GM19239 (cell line): ENCODE measurements around the gene GINM1.

Experiments used
- DNase-seq: peaks from one replicate; pipeline ENCODE4 v3.0.0; 2011; ENCODE audit warnings: low spot score; ENCODE audit not compliant: insufficient read length
- FAIRE-seq: peaks from 2 replicates; lab custom pipeline; 2011; peaks lifted over from hg19 to GRCh38; lab: Jason Lieb, UNC

Gene GINM1

GRCh38 chr6:149592983-149593382 is 26.8 kb downstream of the GINM1 start:
- no peak for DNase-seq
- FAIRE-seq, result no peak

- DNase-seq (no peak), FAIRE-seq (no peak)
These were observed 27.2 kb downstream of the GINM1 start for GRCh38 chr6:149593408-149593807.

DNA sequence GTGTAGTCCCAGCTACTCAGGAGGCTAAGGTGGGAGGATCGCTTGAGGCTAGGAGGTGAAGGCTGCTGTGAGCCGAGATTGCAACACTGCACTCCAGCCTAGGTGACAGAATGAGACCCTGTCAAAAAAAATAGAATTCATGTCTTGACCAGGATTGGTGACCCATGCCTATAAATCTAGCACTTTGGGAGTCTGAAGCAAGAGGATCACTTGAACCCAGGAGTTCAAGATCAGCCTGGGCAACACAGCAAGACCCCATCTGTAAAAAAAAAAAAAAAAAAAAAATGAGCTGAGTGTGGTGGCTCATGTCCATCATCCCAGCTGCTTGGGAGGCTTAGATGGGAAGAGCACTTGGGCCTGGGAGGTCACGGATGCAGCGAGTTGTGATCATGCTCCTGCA is 34.3 kb downstream of the GINM1 start:
- DNase-seq, result no peak
- FAIRE-seq, result no peak

DNA sequence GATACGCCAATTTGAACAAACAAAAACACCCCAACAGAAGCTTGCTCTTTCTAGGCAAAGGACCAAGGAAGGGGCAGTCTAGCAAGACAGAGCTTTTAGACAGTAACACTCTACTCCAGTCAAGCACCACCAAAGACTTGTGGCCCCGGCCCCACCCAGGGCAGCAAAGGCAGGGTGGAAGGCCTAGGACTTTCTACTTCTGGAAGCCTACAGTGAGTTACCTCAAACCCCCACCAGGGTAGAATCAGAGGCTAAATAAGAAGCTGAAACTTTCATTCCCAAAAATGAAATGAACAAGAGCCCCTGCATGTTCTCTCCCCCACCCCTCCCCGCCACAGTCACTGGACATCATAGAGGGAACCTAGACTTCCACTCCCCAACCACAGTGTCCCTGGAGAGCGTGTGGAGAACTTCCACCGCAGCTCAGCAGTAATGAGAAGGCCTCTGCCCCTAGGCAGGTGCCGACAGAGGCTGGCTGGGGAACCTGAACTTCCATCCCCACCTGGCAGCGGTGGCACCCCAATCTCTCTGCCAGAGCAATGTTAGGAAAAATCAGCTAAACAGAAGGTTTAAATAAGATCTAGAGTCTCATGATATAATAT is 42.3 kb downstream of the GINM1 start:
- FAIRE-seq (peak; percentile 71), DNase-seq (no peak)

DNA sequence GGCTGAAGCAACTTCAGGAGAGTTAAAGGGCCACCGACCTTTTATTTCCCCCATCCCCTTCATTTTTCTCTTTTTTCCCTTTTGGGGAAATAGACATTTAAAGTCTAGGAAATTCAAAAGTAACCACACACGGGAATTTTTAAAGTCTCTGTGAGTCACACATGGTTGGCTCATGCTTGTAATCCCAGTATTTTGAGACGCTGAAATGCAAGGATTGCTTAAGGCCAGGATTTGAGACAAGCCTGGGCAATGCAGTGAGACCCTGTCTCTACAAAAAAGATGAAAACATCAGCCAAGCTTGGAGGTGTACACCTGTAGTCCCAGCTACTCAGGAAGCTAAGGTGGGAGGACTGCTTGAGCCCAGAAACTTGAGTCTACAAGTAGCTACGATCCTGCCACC is 48.2 kb downstream of the GINM1 start:
- no peak for FAIRE-seq
- DNase-seq, result no peak

GRCh38 chr6:149615805-149616204 is 49.6 kb downstream of the GINM1 start:
- no peak for FAIRE-seq
- no peak for DNase-seq

DNA sequence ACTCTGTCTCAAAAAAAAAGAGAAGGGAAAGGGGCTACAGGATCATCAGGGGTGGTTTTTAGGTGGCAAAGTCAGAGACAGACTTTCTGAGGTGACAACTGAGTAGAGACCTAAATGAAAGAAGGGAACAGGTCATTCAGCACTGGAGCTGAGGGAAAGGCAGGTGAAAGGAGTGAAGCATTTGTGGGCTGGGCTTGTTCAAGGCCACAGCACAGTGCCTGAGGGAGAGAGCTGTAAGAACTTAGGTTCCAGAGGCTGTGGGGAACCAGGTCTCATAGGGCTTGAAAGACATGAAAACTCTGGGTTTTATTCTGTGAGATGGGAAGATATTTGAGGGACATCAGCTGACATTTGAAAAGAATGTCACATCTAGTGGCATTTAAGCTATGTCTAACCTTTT is 61.5 kb downstream of the GINM1 start:
- DNase-seq (no peak), FAIRE-seq (no peak)

- DNase-seq, result no peak
- FAIRE-seq, result peak; percentile 21
These were observed 62.8 kb downstream of the GINM1 start for GRCh38 chr6:149628875-149629510.

GRCh38 chr6:149634315-149634714 is 68.1 kb downstream of the GINM1 start:
- DNase-seq (no peak), FAIRE-seq (peak; percentile 11)

DNA sequence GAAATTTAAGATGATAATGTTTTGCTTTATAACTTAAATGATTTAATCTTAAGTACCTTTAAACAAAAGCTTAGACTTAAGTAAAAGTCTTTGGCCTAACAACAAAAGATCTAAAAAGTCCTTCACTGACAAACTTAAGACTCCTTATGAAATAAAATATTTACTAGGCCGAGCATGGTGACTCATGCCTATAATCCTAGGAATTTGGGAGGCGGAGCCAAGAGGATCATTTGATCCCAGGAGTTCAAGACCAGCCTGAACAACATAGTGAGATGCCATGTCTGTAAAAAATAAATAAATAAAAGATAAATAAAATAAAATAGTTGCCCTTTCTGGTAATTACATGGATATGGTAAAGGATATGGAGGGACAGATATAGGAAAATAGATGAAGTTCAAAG is 69.9 kb downstream of the GINM1 start:
- no peak for DNase-seq
- FAIRE-seq, result no peak
